Thoracic aorta (tissue), 2 donors: ENCODE results near the gene SEPTIN7. TPM values are rescaled to one million over a fixed set of nuclear protein-coding genes. Genes with fewer than 3 reads are reported as not detected.

ENCODE experiments used
- ATAC-seq: fragments of 150-250 bp; one replicate; pipeline ENCODE4 v1.8.0; 2017; ENCODE audit warnings: low read depth; ENCODE audit not compliant: insufficient number of reproducible peaks, low FRiP score
- DNase-seq: peaks from one replicate; pipeline ENCODE4 v3.0.0-alpha.2; 2020; ENCODE audit warnings: low spot score
- H3K27ac ChIP-seq, 2 donors: fragments of 200-600 bp; sonication (generic); 1 replicate in 1 of 2; 2 replicates in 1 of 2; pipeline ENCODE4 v1.5.1; 2016; ENCODE audit warnings: mild to moderate bottlenecking in 2 of 2, moderate library complexity in 2 of 2
- H3K27me3 ChIP-seq: fragments of 200-600 bp; sonication (generic); replicated peaks from 2 replicates; pipeline ENCODE4 v1.6.0; 2016; ENCODE audit warnings: mild to moderate bottlenecking; ENCODE audit not compliant: insufficient read depth
- H3K36me3 ChIP-seq: fragments of 200-600 bp; sonication (generic); one replicate; pipeline ENCODE4 v1.5.1; 2016
- H3K4me1 ChIP-seq, 2 donors: fragments of 200-600 bp; sonication (generic); 1 replicate in 1 of 2; 2 replicates in 1 of 2; pipeline versions ENCODE4 v1.5.1 to v1.6.0; 2016; ENCODE audit warnings: low read depth in 2 of 2, mild to moderate bottlenecking in 1 of 2; ENCODE audit not compliant: control insufficient read depth in 1 of 2
- H3K4me3 ChIP-seq: fragments of 200-600 bp; sonication (generic); 2 replicates; pipeline ENCODE4 v1.5.1; 2016; ENCODE audit warnings: mild to moderate bottlenecking
- H3K9me3 ChIP-seq: fragments of 200-600 bp; sonication (generic); 2 replicates; pipeline ENCODE4 v1.5.1; 2016
- total RNA-seq, 2 donors: library from RNA; depleted of rRNA; stranded (reverse); fragments of >200 nt; gene quantifications; one replicate each; pipeline versions ENCODE4 v1.1.0 to v1.2.3, GENCODE V29; 2016
- TF ChIP-seq, protein P1 (sequence below): fragments of 200-600 bp; sonication (generic); IDR thresholded peaks from one replicate; pipeline ENCODE4 v1.5.1; 2019; ENCODE audit warnings: antibody characterized with exemption

The SEPTIN7 gene
- total RNA-seq, 2 donors from 2014 or later, result 165 to 224 TPM

DNA sequence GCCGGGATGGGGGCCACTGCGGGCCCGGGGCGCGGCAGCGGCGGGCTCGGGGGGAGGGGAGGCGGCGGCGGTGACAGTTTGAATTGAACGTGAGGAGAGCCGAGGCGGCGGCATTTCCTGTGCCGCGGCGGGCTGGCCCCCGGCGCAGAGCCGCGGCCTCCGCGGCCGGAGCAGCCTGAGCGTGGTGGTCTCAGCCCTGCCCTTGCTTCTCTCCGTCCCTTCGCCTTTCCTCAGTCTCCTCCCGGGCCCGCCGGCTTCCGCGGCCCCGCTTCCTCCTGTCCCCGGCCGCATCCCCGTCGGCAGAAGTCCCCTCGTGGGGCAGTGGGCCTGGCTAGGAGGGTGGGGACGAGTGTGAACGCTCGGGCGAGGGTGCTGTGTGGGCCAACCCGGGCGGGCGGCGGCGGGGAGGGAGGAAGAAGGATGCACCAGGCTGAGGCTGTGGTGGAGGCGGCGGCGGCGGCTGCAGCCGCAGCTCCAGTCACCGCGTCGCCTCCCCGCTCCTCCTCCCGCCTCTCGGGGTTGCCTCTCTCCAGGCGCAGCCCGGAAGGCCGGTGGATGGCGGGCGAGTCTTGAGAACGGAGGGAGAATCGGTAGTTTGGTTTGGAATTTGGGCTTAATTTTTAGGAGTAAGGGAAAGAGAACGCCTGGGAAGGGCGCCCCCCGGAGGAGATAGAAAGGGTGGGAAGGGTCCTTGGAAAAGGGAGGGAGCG is 690 bp downstream of the SEPTIN7 start:
- H3K4me3 ChIP-seq, result peak overlapping the region; percentile 98
- ATAC-seq (peak; percentile 14), DNase-seq (peak; percentile 35)
- peak overlapping the region; percentile 98 to 99 for H3K27ac ChIP-seq
- TF ChIP-seq, protein P1, sequence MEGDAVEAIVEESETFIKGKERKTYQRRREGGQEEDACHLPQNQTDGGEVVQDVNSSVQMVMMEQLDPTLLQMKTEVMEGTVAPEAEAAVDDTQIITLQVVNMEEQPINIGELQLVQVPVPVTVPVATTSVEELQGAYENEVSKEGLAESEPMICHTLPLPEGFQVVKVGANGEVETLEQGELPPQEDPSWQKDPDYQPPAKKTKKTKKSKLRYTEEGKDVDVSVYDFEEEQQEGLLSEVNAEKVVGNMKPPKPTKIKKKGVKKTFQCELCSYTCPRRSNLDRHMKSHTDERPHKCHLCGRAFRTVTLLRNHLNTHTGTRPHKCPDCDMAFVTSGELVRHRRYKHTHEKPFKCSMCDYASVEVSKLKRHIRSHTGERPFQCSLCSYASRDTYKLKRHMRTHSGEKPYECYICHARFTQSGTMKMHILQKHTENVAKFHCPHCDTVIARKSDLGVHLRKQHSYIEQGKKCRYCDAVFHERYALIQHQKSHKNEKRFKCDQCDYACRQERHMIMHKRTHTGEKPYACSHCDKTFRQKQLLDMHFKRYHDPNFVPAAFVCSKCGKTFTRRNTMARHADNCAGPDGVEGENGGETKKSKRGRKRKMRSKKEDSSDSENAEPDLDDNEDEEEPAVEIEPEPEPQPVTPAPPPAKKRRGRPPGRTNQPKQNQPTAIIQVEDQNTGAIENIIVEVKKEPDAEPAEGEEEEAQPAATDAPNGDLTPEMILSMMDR, result peak; percentile 40
- H3K9me3 ChIP-seq, result no peaks in the 10 kb centered on the region
- H3K36me3 ChIP-seq, result no peaks in the 10 kb centered on the region
- peaks cover 22 to 54% of the 10 kb centered on the region in 2 donors for H3K4me1 ChIP-seq
- H3K27me3 ChIP-seq, result no peaks in the 10 kb centered on the region

DNA sequence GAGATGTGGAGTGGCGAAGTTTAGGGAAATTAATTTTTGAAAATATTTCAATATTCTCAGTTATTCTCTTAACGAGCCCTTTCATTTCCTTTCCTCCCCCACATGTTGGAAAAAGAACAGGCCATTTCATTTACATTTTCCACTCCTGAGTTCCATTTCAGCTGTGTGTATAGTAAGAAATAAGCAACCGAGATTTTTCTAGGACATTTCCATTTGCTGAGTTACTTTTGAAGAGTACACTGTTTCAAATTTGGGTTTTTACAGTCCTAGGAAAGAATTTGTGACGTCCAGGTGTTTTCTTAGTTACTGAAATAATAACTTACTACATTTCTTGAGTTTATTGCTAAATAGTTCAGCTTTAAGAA is 1.2 kb downstream of the SEPTIN7 start:
- peak overlapping the region; percentile 98 for H3K4me3 ChIP-seq
- no peak for DNase-seq
- no peaks in the 10 kb centered on the region for H3K27me3 ChIP-seq
- no peak for ATAC-seq
- H3K4me1 ChIP-seq, result peaks cover 26 to 59% of the 10 kb centered on the region in 2 donors
- H3K9me3 ChIP-seq, result no peaks in the 10 kb centered on the region
- H3K36me3 ChIP-seq, result no peaks in the 10 kb centered on the region
- TF ChIP-seq, protein P1, result no peak
- H3K27ac ChIP-seq, result peak overlapping the region; percentile 98 to 99

DNA sequence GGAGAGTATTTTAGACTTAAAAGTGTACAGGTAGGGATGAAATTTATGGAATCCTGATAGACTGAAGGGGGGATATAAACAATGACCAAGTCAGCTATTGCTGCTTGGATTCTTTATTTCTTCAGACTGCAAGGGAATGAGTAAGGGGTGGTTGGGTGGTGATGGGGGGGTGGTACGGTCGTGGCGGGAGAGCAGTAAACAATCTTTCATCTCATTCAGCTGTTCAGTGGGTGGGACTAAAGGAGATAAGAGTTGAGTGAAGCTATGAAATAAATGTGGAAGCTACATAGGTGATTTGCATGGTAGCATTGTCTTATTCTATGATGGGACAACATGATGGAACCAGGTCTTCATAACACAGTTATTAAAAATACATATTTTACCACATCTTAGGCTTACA is 1.8 kb downstream of the SEPTIN7 start:
- TF ChIP-seq, protein P1, result no peak
- no peak for DNase-seq
- Histone ChIP-seq H3K36me3 (no peaks in the 10 kb centered on the region), H3K27ac (peak overlapping the region; percentile 98 to 99), H3K9me3 (no peaks in the 10 kb centered on the region), H3K4me3 (peak overlapping the region; percentile 98), H3K4me1 (peaks cover 26 to 65% of the 10 kb centered on the region in 2 donors), H3K27me3 (no peaks in the 10 kb centered on the region)
- ATAC-seq, result no peak

DNA sequence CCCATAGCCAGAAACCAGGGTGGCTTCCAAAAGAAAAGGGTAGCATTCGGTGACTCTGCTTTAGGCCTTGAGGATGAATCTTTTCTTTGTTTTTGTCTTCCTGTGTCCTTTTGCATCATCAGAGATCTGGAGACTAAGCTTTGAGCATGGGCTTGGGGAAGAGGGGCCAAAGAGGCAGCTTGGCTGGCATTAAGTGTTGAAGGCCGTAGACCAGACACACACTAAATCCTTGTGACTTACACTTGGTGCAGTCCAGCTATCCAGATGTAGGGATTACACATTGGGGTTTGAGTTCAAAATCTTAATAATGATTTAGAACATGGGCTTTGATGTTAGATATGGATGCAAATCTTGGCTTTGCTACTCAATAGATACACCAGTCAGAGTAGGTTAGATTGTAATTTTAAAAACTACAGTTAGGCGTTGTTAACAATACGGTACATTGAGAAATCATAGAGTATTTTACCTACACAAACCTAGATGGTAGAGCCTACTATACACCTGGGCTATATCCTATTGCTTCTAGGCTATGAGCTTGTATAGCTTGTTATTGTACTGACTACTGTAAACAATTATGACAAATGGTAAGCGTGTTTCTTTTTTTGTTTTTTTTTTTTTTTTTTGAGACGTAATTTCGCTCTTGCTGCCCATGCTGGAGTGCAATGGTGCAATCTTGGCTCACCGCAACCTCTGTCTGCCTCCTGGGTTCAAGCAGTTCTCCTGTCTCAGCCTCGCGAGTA is 3.5 kb downstream of the SEPTIN7 start:
- no peak for ATAC-seq
- Histone ChIP-seq H3K27me3 (no peaks in the 10 kb centered on the region), H3K4me3 (no peak overlapping the region), H3K27ac (peak overlapping the region in 1 of 2 donors; percentile 32), H3K36me3 (no peaks in the 10 kb centered on the region), H3K4me1 (peaks cover 26 to 70% of the 10 kb centered on the region in 2 donors), H3K9me3 (no peaks in the 10 kb centered on the region)
- DNase-seq, result no peak
- TF ChIP-seq, protein P1, result no peak

DNA sequence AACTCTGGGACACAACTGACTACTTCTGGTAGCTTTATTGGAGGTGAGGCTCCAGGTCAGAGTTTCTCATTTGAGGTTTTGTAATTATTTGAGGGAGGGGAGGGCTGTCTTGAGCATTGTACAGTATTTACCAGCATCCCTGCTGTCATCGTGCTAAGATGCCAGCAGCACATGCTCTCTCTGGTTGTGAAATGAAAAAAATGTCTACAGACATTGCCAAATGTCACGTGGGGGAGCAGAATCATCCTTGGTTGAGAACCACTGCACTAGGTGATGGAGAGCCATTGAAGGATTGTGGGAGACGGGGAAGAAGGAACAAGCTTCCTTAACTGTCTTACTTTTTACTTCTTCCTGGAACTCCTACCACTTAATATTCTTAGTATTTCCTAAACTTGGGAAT is 5.0 kb downstream of the SEPTIN7 start:
- TF ChIP-seq, protein P1, result no peak
- no peak overlapping the region for H3K27ac ChIP-seq
- H3K4me1 ChIP-seq, result peaks cover 23 to 63% of the 10 kb centered on the region in 2 donors
- ATAC-seq, result no peak
- no peak for DNase-seq
- H3K9me3 ChIP-seq, result no peaks in the 10 kb centered on the region
- no peaks in the 10 kb centered on the region for H3K36me3 ChIP-seq
- H3K4me3 ChIP-seq, result no peak overlapping the region
- H3K27me3 ChIP-seq, result no peaks in the 10 kb centered on the region
